ENCODE data around the gene PMPCA. TPM values are rescaled to one million over a fixed set of nuclear protein-coding genes. Genes with fewer than 3 reads are reported as not detected.

PMPCA gene
- total and polyA plus RNA-seq, 2 of the 8 experiments (the other 6 are each of a cell fraction or from before 2014, with no cell fraction given) = 60.0 to 88.2 TPM

DNA sequence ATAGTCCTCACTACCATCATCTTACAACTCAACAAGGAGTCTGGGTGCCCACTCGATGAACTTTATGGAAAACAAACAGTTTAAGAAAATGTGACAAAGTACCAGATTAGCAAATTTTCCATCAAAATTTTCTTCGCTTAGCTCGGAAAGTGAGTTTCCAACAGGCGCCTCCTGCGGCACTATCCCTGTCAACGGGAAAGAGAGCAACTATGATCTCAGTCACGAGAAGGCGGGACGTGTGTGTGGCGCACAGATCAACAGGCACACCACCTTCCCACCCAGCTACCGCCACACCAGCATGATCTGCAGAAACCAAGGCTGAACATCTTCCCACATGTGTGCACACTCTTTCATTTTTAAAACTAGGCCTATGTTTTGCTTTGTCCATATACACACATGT lies 42.9 kb downstream of the PMPCA start:
- Histone ChIP-seq H3K27me3 (replicated peaks in 1 of 4; ENCODE audit: control insufficient read depth in 3 of 4, extremely low read depth in 1 of 4, insufficient read depth in 3 of 4, low read length in 3 of 4) (no peaks in the 10 kb centered on the region), H3K4me2 (ENCODE audit: insufficient read depth in 1 of 2, low read depth in 2 of 2, low read length in 2 of 2) (no peak overlapping the region), H2BK12ac (ENCODE audit: low read depth, low read length) (no peak overlapping the region), H2AK5ac (ENCODE audit: low read depth, low read length) (no peak overlapping the region), H4K91ac (replicated peaks; ENCODE audit: insufficient read length, low read length) (no peak overlapping the region), H3K4me3 (ENCODE audit: extremely low read depth in 1 of 4, insufficient read depth in 2 of 4, low read depth in 3 of 4, low read length in 4 of 4) (no peak overlapping the region), H4K8ac (ENCODE audit: extremely low read depth, insufficient read depth, low read length) (no peak overlapping the region), H2BK120ac (replicated peaks; ENCODE audit: low read depth, low read length) (no peak overlapping the region), H2AFZ (ENCODE audit: low read length) (no peak overlapping the region), H3K23ac (ENCODE audit: insufficient read length) (no peak overlapping the region), H3K79me2 (ENCODE audit: control insufficient read depth in 1 of 2, insufficient read depth in 2 of 2, low read length in 2 of 2) (no peaks in the 10 kb centered on the region), H3K56ac (replicated peaks; ENCODE audit: insufficient read length, low read depth, low read length) (no peak overlapping the region), H3K4ac (replicated peaks; ENCODE audit: insufficient read length, low read depth, low read length) (no peak overlapping the region), H3K9me3 (ENCODE audit: insufficient read depth in 2 of 2, low read depth in 1 of 2, low read length in 1 of 2) (no peaks in the 10 kb centered on the region), H3K14ac (ENCODE audit: insufficient read length) (no peak overlapping the region), H3K23me2 (ENCODE audit: low read depth, low read length) (no peaks in the 10 kb centered on the region), H3K79me1 (ENCODE audit: low read depth, low read length) (no peaks in the 10 kb centered on the region), H3K27ac (ENCODE audit: low read depth, low read length) (no peak overlapping the region), H3K18ac (ENCODE audit: extremely low read depth, low read length) (no peak overlapping the region), H2BK20ac (ENCODE audit: low read length) (no peak overlapping the region), H4K5ac (ENCODE audit: insufficient read length, low read depth, low read length) (no peak overlapping the region), H2BK5ac (ENCODE audit: low read depth, low read length) (no peak overlapping the region), H2BK15ac (ENCODE audit: low read length) (no peak overlapping the region), H3K36me3 (ENCODE audit: control insufficient read depth in 2 of 4, insufficient read depth in 4 of 4, low read length in 3 of 4) (peaks cover 28 to 58% (median 54%) of the 10 kb centered on the region in 4 experiments), H4K20me1 (replicated peaks in 1 of 2; ENCODE audit: control insufficient read depth in 1 of 2, insufficient read depth in 2 of 2, low read length in 2 of 2) (peaks cover 0 to 19% of the 10 kb centered on the region in 2 experiments), H3K9ac (replicated peaks in 1 of 4; ENCODE audit: extremely low read depth in 1 of 4, low read depth in 3 of 4, low read length in 3 of 4) (no peak overlapping the region), H3K4me1 (replicated peaks in 1 of 4; ENCODE audit: control insufficient read depth in 3 of 4, insufficient read depth in 4 of 4, low read length in 3 of 4) (no peaks in the 10 kb centered on the region)
- DNase-seq (ENCODE audit: low read depth in 1 of 2, low spot score in 2 of 2) = no peak
- no peak for TF ChIP-seq POLR2AphosphoS5 (IDR thresholded peaks at IDR 0.05; ENCODE audit: low read depth, low read length)
- TF ChIP-seq BACH1 (IDR thresholded peaks at IDR 0.05; ENCODE audit: low read length) = no peak
- no peak for TF ChIP-seq TAF7 (optimal IDR thresholded peaks at IDR 0.05; ENCODE audit: borderline replicate concordance, low read depth, low read length)
- TF ChIP-seq EZH2 (IDR thresholded peaks at IDR 0.05; ENCODE audit: low read depth, low read length, severe bottlenecking) = no peak
- TF ChIP-seq FOSL1 (IDR thresholded peaks at IDR 0.05; ENCODE audit: insufficient read depth, low read depth, low read length) = no peak
- TF ChIP-seq KDM5A (IDR thresholded peaks at IDR 0.05; ENCODE audit: low read length) = no peak
- TF ChIP-seq, protein P1, sequence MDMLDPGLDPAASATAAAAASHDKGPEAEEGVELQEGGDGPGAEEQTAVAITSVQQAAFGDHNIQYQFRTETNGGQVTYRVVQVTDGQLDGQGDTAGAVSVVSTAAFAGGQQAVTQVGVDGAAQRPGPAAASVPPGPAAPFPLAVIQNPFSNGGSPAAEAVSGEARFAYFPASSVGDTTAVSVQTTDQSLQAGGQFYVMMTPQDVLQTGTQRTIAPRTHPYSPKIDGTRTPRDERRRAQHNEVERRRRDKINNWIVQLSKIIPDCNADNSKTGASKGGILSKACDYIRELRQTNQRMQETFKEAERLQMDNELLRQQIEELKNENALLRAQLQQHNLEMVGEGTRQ (IDR thresholded peaks at IDR 0.05; ENCODE audit: low read length) = no peak
- TF ChIP-seq CTBP2 (IDR thresholded peaks at IDR 0.05; ENCODE audit: borderline replicate concordance, insufficient read depth, insufficient read length, low read length) = no peak
- 94% methylated on average over 11 of the region's 11 CpGs; no CpG with 5 or more reads in 1 of the 2 experiments for WGBS, 2 experiments (ENCODE audit: extremely low coverage in 1 of 2, insufficient coverage in 1 of 2, insufficient read length in 1 of 2, insufficient replicate concordance in 2 of 2, low coverage in 1 of 2, low lambda C conversion rate in 2 of 2, missing lambda C conversion rate in 1 of 2)
- FAIRE-seq = no peak
- ChIA-PET POLR2A (ENCODE audit: partially characterized antibody) (interaction anchor here (1.1 to 2.1 kb wide), 4 partner anchors 11 to 65 kb away, joined by 3 to 10 read pairs (median 4); no protein-coding TSS in a partner anchor), CTCF (ENCODE audit: partially characterized antibody) (interaction anchor here (1.3 to 1.7 kb wide), 4 partner anchors 8 to 32 kb away, joined by 3 to 6 read pairs (median 4); partner anchors contain the start of gene INPP5E)

Measured in H1 (cell line).